Osteocyte (in vitro differentiated cells): ENCODE data around the gene NKX6-2. TPM values are rescaled to one million over a fixed set of nuclear protein-coding genes. Genes with fewer than 3 reads are reported as not detected.

ENCODE experiments used
- DNase-seq: peaks from one replicate; pipeline ENCODE4 v3.0.0; 2021; ENCODE audit warnings: mixed read lengths; ENCODE audit not compliant: unreplicated experiment; ENCODE audit errors: extremely low spot score
- H3K27ac Mint-ChIP-seq: one replicate; pipeline ENCODE4 v1.8.0; 2021; ENCODE audit warnings: mild to moderate bottlenecking, mixed read lengths; ENCODE audit not compliant: unreplicated experiment
- H3K27me3 Mint-ChIP-seq: one replicate; pipeline ENCODE4 v1.8.0; 2021; ENCODE audit warnings: mixed read lengths; ENCODE audit not compliant: unreplicated experiment
- H3K36me3 Mint-ChIP-seq: one replicate; pipeline ENCODE4 v1.8.0; 2021; ENCODE audit warnings: mixed read lengths; ENCODE audit not compliant: unreplicated experiment
- H3K4me1 Mint-ChIP-seq: one replicate; pipeline ENCODE4 v1.8.0; 2021; ENCODE audit warnings: mixed read lengths; ENCODE audit not compliant: unreplicated experiment
- H3K4me3 Mint-ChIP-seq: one replicate; pipeline ENCODE4 v1.8.0; 2021; ENCODE audit warnings: mild to moderate bottlenecking, moderate library complexity, mixed read lengths; ENCODE audit not compliant: unreplicated experiment
- H3K9me3 Mint-ChIP-seq: one replicate; pipeline ENCODE4 v1.8.0; 2021; ENCODE audit warnings: mixed read lengths; ENCODE audit not compliant: unreplicated experiment
- CTCF ChIP-seq: fragments of 200-600 bp; sonication (generic); IDR thresholded peaks from 2 replicates; pipeline ENCODE4 v1.5.0; 2021; ENCODE audit warnings: antibody characterized with exemption, mild to moderate bottlenecking, moderate library complexity
- total RNA-seq: library from RNA; stranded (reverse); gene quantifications from 2 replicates; pipeline ENCODE4 v1.2.1, GENCODE V29; 2021

The NKX6-2 gene
- total RNA-seq, 1 donor from 2014 or later: not detected

- H3K27ac Mint-ChIP-seq: no peak overlapping the region
- H3K9me3 Mint-ChIP-seq: no peaks in the 10 kb centered on the region
- H3K4me3 Mint-ChIP-seq: no peak overlapping the region
- TF ChIP-seq CTCF: no peak
- no peaks in the 10 kb centered on the region for H3K4me1 Mint-ChIP-seq
- H3K36me3 Mint-ChIP-seq: peaks cover 19% of the 10 kb centered on the region
- no peak for DNase-seq
- no peaks in the 10 kb centered on the region for H3K27me3 Mint-ChIP-seq
Measured at GRCh38 chr10:132770061-132771021, 15.6 kb downstream of the NKX6-2 start.

- H3K27me3 Mint-ChIP-seq: no peaks in the 10 kb centered on the region
- TF ChIP-seq CTCF: no peak
- H3K9me3 Mint-ChIP-seq: no peaks in the 10 kb centered on the region
- peaks cover 19% of the 10 kb centered on the region for H3K36me3 Mint-ChIP-seq
- H3K4me1 Mint-ChIP-seq: no peaks in the 10 kb centered on the region
- no peak for DNase-seq
- no peak overlapping the region for H3K27ac Mint-ChIP-seq
- no peak overlapping the region for H3K4me3 Mint-ChIP-seq
Measured at GRCh38 chr10:132768346-132769248, 17.4 kb downstream of the NKX6-2 start.

GRCh38 chr10:132766291-132766690 lies 19.7 kb downstream of the NKX6-2 start:
- no peaks in the 10 kb centered on the region for H3K27me3 Mint-ChIP-seq
- no peaks in the 10 kb centered on the region for H3K4me1 Mint-ChIP-seq
- DNase-seq: no peak
- H3K9me3 Mint-ChIP-seq: no peaks in the 10 kb centered on the region
- no peak overlapping the region for H3K27ac Mint-ChIP-seq
- no peak overlapping the region for H3K4me3 Mint-ChIP-seq
- peaks cover 20% of the 10 kb centered on the region for H3K36me3 Mint-ChIP-seq
- TF ChIP-seq CTCF: no peak

GRCh38 chr10:132765435-132765834 lies 20.5 kb downstream of the NKX6-2 start:
- DNase-seq: no peak
- Mint-ChIP-seq H3K4me3 (no peak overlapping the region), H3K36me3 (peaks cover 25% of the 10 kb centered on the region), H3K27me3 (no peaks in the 10 kb centered on the region), H3K4me1 (no peaks in the 10 kb centered on the region), H3K27ac (no peak overlapping the region), H3K9me3 (peaks cover 5% of the 10 kb centered on the region)
- no peak for TF ChIP-seq CTCF

GRCh38 chr10:132764108-132764507 lies 21.8 kb downstream of the NKX6-2 start:
- Mint-ChIP-seq H3K9me3 (peaks cover 5% of the 10 kb centered on the region), H3K36me3 (peaks cover 25% of the 10 kb centered on the region), H3K4me3 (no peak overlapping the region), H3K4me1 (no peaks in the 10 kb centered on the region), H3K27me3 (no peaks in the 10 kb centered on the region), H3K27ac (no peak overlapping the region)
- no peak for DNase-seq
- TF ChIP-seq CTCF: no peak
